BE2C (cell line): Measurements from ENCODE around the gene MEX3C.

Source experiments
- DNase-seq: peaks from one replicate; pipeline ENCODE4 v3.0.0-alpha.2; 2020
- H3K27me3 ChIP-seq: fragments of 250-450 bp; sonication (Bioruptor Pico); 2 replicates; pipeline ENCODE4 v1.5.1; 2020; ENCODE audit warnings: mild to moderate bottlenecking
- H3K36me3 ChIP-seq: fragments of 250-450 bp; sonication (Bioruptor Pico); 2 replicates; pipeline ENCODE4 v1.5.1; 2020; ENCODE audit warnings: mild to moderate bottlenecking
- H3K4me1 ChIP-seq: fragments of 250-450 bp; sonication (Bioruptor Pico); 2 replicates; pipeline ENCODE4 v1.5.1; 2020
- H3K4me3 ChIP-seq: 2 replicates; pipeline ENCODE4 v1.5.1; 2011; ENCODE audit warnings: low read depth, low read length
- H3K9me3 ChIP-seq: fragments of 250-450 bp; sonication (Bioruptor Pico); 2 replicates; pipeline ENCODE4 v1.5.1; 2020
- TF ChIP-seq, protein P1 (sequence below): IDR thresholded peaks from 2 replicates; pipeline ENCODE4 v1.5.1; 2012; ENCODE audit warnings: mild to moderate bottlenecking, low read depth, low read length

Gene MEX3C

DNA sequence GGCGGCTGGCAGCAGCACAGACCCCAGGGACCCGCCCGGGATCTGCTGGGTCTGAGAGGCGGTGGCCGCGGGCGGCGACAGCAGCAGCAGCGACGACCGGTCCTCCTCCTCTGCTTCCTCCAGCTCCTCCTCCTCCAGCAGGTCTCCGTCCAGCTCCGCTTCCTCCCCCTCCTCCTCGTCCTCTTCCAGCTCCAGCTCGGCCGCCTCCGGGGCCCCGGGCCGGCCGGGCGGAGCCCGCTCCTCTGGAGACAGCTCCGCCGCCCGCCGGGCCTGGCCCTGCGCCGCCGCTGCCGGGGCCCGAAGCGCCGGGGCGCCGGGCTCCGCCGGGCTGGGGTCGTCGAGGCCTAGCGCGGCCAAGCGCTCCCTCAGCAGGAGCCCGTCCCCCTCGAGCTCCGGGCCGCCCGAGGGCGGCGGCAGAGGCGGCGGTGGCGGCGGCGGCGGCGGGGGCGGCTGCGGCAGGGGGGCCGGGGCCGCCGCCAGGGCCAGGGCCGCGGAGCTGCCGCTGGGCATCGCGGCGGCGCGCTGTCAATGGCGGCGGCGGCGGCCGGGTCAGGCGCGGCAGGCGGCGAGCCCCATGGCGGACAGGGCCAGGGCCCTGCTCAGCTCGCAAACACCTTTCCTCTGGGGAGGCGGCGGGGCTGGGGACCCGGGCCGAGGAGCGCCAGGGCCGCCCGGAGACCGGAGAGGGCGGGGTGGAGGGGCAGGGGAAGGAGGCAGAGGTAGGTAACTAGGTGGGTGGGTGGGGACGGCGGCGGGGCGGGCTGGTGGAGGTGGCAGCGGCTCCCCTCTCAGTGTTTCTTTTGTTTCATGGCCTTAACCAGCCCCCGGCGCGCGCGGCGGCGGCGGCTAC lies 445 bp downstream of the MEX3C start:
- peak overlapping the region; percentile 85 for H3K4me3 ChIP-seq
- TF ChIP-seq, protein P1, sequence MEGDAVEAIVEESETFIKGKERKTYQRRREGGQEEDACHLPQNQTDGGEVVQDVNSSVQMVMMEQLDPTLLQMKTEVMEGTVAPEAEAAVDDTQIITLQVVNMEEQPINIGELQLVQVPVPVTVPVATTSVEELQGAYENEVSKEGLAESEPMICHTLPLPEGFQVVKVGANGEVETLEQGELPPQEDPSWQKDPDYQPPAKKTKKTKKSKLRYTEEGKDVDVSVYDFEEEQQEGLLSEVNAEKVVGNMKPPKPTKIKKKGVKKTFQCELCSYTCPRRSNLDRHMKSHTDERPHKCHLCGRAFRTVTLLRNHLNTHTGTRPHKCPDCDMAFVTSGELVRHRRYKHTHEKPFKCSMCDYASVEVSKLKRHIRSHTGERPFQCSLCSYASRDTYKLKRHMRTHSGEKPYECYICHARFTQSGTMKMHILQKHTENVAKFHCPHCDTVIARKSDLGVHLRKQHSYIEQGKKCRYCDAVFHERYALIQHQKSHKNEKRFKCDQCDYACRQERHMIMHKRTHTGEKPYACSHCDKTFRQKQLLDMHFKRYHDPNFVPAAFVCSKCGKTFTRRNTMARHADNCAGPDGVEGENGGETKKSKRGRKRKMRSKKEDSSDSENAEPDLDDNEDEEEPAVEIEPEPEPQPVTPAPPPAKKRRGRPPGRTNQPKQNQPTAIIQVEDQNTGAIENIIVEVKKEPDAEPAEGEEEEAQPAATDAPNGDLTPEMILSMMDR = no peak
- peak; percentile 53 for DNase-seq
- H3K27me3 ChIP-seq = no peaks in the 10 kb centered on the region
- no peaks in the 10 kb centered on the region for H3K36me3 ChIP-seq
- no peaks in the 10 kb centered on the region for H3K9me3 ChIP-seq
- H3K4me1 ChIP-seq = no peaks in the 10 kb centered on the region

DNA sequence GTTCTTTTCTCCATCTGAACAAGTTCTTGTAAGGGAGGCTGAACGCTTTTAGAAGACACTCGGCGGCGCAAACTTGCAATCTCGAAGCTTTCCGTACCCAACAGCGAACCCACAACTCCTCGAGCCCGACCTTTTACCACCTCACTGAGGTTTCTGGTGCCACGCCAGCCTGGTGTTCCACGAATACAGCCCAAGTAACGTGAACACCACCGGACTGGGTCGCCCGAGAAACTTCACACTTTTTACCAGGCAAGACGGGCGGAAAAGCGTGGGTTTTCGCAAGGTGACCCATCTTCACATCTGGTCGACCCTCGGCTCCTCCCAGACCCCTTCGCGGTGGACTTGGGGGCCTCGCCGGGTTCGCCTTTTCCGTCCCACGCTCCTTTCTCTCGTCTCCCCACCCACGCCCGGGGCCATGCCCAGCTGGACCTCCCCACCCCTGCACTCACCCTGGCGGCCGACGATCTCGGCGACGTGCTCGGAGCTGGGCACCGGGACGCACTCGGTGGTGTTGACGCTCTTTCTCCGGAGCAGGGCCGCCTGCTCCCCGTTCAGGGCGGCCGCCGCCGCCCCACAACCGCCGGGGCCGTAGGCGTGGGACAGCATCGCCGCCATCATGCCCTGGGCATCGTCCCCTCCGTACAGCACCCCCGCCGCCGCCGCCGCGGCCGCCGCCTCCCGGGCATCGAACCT lies 1.2 kb downstream of the MEX3C start:
- TF ChIP-seq, protein P1 = no peak
- H3K27me3 ChIP-seq = no peaks in the 10 kb centered on the region
- peak overlapping the region; percentile 85 for H3K4me3 ChIP-seq
- H3K4me1 ChIP-seq = no peaks in the 10 kb centered on the region; the same call in 1 of the 2 replicates
- no peaks in the 10 kb centered on the region for H3K36me3 ChIP-seq
- no peaks in the 10 kb centered on the region for H3K9me3 ChIP-seq
- peak; percentile 8 for DNase-seq

DNA sequence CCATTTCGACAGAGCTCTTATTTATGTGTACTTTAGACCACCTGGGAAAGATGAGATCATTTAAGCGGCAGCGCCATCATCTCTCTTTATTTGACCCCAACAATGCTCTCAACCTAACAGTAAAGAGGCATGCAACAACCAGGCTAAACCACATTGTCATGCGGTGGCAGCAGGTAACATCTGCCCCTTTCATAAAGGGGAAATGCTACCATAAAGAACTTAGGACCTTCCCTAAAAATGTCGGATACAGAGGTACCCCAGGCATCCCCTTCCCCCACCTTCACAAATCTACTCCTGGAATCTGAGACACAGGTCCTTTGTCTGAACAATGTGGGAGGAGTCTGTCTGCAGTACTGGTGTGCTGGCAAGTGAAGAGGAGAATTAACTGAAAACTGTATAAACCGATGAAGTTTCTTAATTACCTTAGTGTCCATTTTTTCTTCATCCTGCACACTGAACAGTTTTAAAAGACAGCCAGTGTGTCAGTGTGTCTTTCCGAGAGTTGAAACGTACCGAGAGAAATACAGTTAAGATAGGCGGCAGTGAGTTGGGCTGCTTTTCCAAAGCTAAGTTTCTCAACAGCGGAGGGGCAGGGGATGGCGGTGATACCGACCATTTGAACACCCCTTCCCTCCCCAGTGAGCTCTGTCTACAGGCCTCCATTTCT lies 1.9 kb downstream of the MEX3C start:
- Histone ChIP-seq H3K4me1 (no peaks in the 10 kb centered on the region; the same call in 1 of the 2 replicates), H3K4me3 (peak overlapping the region; percentile 85), H3K9me3 (no peaks in the 10 kb centered on the region), H3K36me3 (no peaks in the 10 kb centered on the region), H3K27me3 (no peaks in the 10 kb centered on the region)
- TF ChIP-seq, protein P1 = no peak
- peak; percentile 18 for DNase-seq

DNA sequence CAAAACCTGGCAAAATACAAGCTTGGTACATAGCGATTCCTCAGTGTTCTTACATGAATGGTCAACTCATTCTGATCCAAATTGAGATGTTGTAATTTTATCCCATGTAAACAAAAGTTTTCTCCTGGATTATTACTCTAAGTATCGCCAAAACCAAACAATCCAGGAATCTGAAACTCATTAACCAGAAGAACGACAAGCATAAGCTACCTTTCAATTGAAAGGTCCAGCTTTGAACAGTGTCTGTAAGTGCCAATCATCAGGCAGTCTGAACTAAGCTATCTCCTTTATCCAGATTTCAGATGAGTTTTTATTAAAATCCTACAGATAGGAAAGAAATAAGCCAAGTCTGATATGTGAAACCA lies 2.4 kb downstream of the MEX3C start:
- peak overlapping the region; percentile 85 for H3K4me3 ChIP-seq
- H3K9me3 ChIP-seq = no peaks in the 10 kb centered on the region
- DNase-seq = no peak
- H3K27me3 ChIP-seq = no peaks in the 10 kb centered on the region
- no peaks in the 10 kb centered on the region for H3K36me3 ChIP-seq
- TF ChIP-seq, protein P1 = no peak
- H3K4me1 ChIP-seq = no peaks in the 10 kb centered on the region; the same call in 1 of the 2 replicates

DNA sequence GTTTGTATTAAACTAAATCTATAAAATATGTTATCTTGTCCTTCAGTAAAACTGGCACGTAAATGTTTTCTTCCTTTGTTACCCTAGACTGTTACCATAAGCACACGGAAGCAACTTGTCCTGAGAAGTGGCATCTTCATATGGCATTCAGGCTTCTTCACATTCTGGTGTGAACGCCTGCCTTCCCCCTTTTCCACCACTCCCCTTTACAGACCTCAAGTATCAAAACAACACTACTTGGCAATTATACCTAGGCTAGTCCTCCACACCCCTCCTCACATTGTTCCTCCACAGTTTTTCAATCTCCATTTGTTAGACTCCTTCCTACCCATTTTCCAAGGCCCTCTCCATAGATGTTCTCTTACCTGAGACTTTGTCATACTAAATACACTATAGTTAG lies 2.9 kb downstream of the MEX3C start:
- no peak for DNase-seq
- no peaks in the 10 kb centered on the region for H3K9me3 ChIP-seq
- no peaks in the 10 kb centered on the region for H3K36me3 ChIP-seq
- no peaks in the 10 kb centered on the region; the same call in 1 of the 2 replicates for H3K4me1 ChIP-seq
- peak overlapping the region; percentile 85 for H3K4me3 ChIP-seq
- no peaks in the 10 kb centered on the region for H3K27me3 ChIP-seq
- TF ChIP-seq, protein P1 = no peak
